Neural cell (in vitro differentiated cells): ENCODE data around the gene RGS16. TPM values are rescaled to one million over a fixed set of nuclear protein-coding genes. Genes with fewer than 3 reads are reported as not detected.

Experiments used
- H2AFZ ChIP-seq: fragments of 200-600, 300-800 bp; sonication (generic), shearing (Covaris generic); 2 replicates; pipeline ENCODE4 v1.6.0; 2014; ENCODE audit warnings: low read depth, mild to moderate bottlenecking, antibody characterized with exemption, low read length, moderate library complexity
- H3F3A ChIP-seq: fragments of 200-600 bp; shearing (Covaris generic); 2 replicates; pipeline ENCODE4 v1.6.1; 2016; ENCODE audit warnings: mild to moderate bottlenecking, moderate library complexity, mixed read lengths, antibody characterized with exemption, low read length; ENCODE audit not compliant: insufficient read depth, poor library complexity, severe bottlenecking
- H3K27ac ChIP-seq: fragments of 200-600, 300-800 bp; sonication (generic), shearing (Covaris generic); 2 replicates; pipeline ENCODE4 v1.5.1; 2014; ENCODE audit warnings: mild to moderate bottlenecking, low read length, moderate library complexity
- H3K27me3 ChIP-seq: fragments of 300-800, 200-600 bp; sonication (generic), shearing (Covaris generic); 2 replicates; pipeline ENCODE4 v1.6.0; 2014; ENCODE audit warnings: mild to moderate bottlenecking, low read depth, low read length, moderate library complexity; ENCODE audit not compliant: insufficient read depth
- H3K36me3 ChIP-seq: fragments of 300-800, 200-600 bp; sonication (generic), shearing (Covaris generic); 2 replicates; pipeline ENCODE4 v1.5.1; 2014; ENCODE audit warnings: mild to moderate bottlenecking, antibody characterized with exemption, low read length, moderate library complexity; ENCODE audit not compliant: insufficient read depth
- H3K4me2 ChIP-seq: fragments of 300-800, 200-600 bp; sonication (generic), shearing (Covaris generic); 2 replicates; pipeline ENCODE4 v1.6.0; 2014; ENCODE audit warnings: mild to moderate bottlenecking, low read length
- H3K4me3 ChIP-seq: fragments of 300-800, 200-600 bp; sonication (generic), shearing (Covaris generic); 2 replicates; pipeline ENCODE4 v1.5.1; 2014; ENCODE audit warnings: mild to moderate bottlenecking, low read length, moderate library complexity
- H3K79me2 ChIP-seq: fragments of 200-600 bp; shearing (Covaris generic); replicated peaks from 2 replicates; pipeline ENCODE4 v1.6.0; 2014; ENCODE audit warnings: mild to moderate bottlenecking, low read length, moderate library complexity; ENCODE audit not compliant: insufficient read depth
- H3K9ac ChIP-seq: fragments of 300-800, 200-600 bp; sonication (generic), shearing (Covaris generic); 2 replicates; pipeline ENCODE4 v1.6.1; 2016; ENCODE audit warnings: mild to moderate bottlenecking, low read length, mixed read lengths
- H3K9me2 ChIP-seq: fragments of 200-600 bp; shearing (Covaris generic); 2 replicates; pipeline ENCODE4 v1.6.1; 2016; ENCODE audit warnings: mild to moderate bottlenecking, low read length, mixed read lengths; ENCODE audit not compliant: insufficient read depth
- H3K9me3 ChIP-seq: fragments of 200-600, 300-800 bp; sonication (generic), shearing (Covaris generic); 2 replicates; pipeline ENCODE4 v1.6.1; 2016; ENCODE audit warnings: mild to moderate bottlenecking, mixed run types, low read length, moderate library complexity, mixed read lengths
- H4K20me1 ChIP-seq: fragments of 200-600 bp; shearing (Covaris generic); 2 replicates; pipeline ENCODE4 v1.6.1; 2016; ENCODE audit warnings: mild to moderate bottlenecking, mixed run types; ENCODE audit not compliant: insufficient read depth
- EP300 ChIP-seq: fragments of 450-650 bp; conservative IDR thresholded peaks from 2 replicates; pipeline ENCODE4 v1.6.1; 2014; ENCODE audit warnings: antibody characterized with exemption, mild to moderate bottlenecking, moderate library complexity; ENCODE audit not compliant: poor library complexity, severe bottlenecking
- EZH2 ChIP-seq: fragments of 200-600, 300-800 bp; shearing (Covaris generic), sonication (generic); IDR thresholded peaks from 2 replicates; pipeline ENCODE4 v1.6.1; 2014; ENCODE audit warnings: antibody characterized with exemption, low read length, borderline replicate concordance, mild to moderate bottlenecking; ENCODE audit not compliant: insufficient read depth, poor library complexity, severe bottlenecking
- MXI1 ChIP-seq: fragments of 450-650 bp; conservative IDR thresholded peaks from 2 replicates; pipeline ENCODE4 v1.6.1; 2014; ENCODE audit warnings: antibody characterized with exemption, mild to moderate bottlenecking; ENCODE audit not compliant: poor library complexity, severe bottlenecking
- POLR2AphosphoS5 ChIP-seq: IDR thresholded peaks from 2 replicates; pipeline ENCODE4 v1.6.1; 2012
- RAD21 ChIP-seq: fragments of 450-650 bp; conservative IDR thresholded peaks from 2 replicates; pipeline ENCODE4 v1.6.1; 2014; ENCODE audit warnings: antibody characterized with exemption, mild to moderate bottlenecking, moderate library complexity
- SMC3 ChIP-seq: fragments of 450-650 bp; conservative IDR thresholded peaks from 2 replicates; pipeline ENCODE4 v1.6.1; 2014; ENCODE audit warnings: antibody characterized with exemption, mild to moderate bottlenecking, moderate library complexity; ENCODE audit not compliant: poor library complexity
- TAF1 ChIP-seq: IDR thresholded peaks from 2 replicates; pipeline ENCODE4 v1.6.1; 2012; ENCODE audit warnings: low read depth
- polyA plus RNA-seq: library from polyadenylated mRNA; depleted of rRNA; stranded (reverse); fragments of >200 nt; gene quantifications from 2 replicates; pipeline ENCODE4 v1.2.3, GENCODE V29; 2014
- TF ChIP-seq, protein P1 (sequence below): fragments of 450-650 bp; IDR thresholded peaks from 2 replicates; pipeline ENCODE4 v1.5.1; 2014; ENCODE audit warnings: antibody characterized with exemption, mild to moderate bottlenecking, moderate library complexity; ENCODE audit not compliant: poor library complexity, severe bottlenecking
- TF ChIP-seq, protein P2 (sequence below): IDR thresholded peaks from 2 replicates; pipeline ENCODE4 v1.6.1; 2012; ENCODE audit warnings: borderline replicate concordance

Gene RGS16
- polyA plus RNA-seq, 1 donor from 2014 or later, result 1.1 TPM

DNA sequence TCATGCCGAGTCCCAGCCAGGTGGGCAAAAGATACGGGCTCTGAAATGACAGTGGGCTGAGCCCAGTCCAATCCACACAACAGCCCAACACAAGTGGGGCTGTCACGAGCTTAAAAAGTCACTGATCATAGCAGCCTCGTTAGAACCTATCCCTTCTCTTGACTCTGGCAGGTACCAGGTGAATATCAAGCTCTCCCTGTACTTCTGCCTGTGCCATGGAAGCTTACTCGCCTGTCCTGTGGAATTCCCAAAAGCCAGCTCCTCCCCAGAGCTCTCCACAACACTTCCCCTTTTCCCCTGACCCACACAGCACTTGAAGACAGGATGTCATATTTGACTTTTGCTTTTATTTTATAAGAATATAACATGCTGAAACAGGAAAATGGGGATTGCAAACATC lies 5.9 kb downstream of the RGS16 start:
- no peaks in the 10 kb centered on the region for H3K9me2 ChIP-seq
- no peak overlapping the region for H3K27ac ChIP-seq
- H3K4me2 ChIP-seq, result no peak overlapping the region
- no peaks in the 10 kb centered on the region for H3F3A ChIP-seq
- H3K27me3 ChIP-seq, result no peaks in the 10 kb centered on the region
- H4K20me1 ChIP-seq, result no peaks in the 10 kb centered on the region
- no peaks in the 10 kb centered on the region for H3K36me3 ChIP-seq
- no peak overlapping the region for H3K9ac ChIP-seq
- H2AFZ ChIP-seq, result no peak overlapping the region
- no peak overlapping the region for H3K4me3 ChIP-seq
- TF ChIP-seq, protein P1, sequence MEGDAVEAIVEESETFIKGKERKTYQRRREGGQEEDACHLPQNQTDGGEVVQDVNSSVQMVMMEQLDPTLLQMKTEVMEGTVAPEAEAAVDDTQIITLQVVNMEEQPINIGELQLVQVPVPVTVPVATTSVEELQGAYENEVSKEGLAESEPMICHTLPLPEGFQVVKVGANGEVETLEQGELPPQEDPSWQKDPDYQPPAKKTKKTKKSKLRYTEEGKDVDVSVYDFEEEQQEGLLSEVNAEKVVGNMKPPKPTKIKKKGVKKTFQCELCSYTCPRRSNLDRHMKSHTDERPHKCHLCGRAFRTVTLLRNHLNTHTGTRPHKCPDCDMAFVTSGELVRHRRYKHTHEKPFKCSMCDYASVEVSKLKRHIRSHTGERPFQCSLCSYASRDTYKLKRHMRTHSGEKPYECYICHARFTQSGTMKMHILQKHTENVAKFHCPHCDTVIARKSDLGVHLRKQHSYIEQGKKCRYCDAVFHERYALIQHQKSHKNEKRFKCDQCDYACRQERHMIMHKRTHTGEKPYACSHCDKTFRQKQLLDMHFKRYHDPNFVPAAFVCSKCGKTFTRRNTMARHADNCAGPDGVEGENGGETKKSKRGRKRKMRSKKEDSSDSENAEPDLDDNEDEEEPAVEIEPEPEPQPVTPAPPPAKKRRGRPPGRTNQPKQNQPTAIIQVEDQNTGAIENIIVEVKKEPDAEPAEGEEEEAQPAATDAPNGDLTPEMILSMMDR, result no peak
- TF ChIP-seq POLR2AphosphoS5, result no peak
- no peak for TF ChIP-seq EP300
- TF ChIP-seq, protein P2, sequence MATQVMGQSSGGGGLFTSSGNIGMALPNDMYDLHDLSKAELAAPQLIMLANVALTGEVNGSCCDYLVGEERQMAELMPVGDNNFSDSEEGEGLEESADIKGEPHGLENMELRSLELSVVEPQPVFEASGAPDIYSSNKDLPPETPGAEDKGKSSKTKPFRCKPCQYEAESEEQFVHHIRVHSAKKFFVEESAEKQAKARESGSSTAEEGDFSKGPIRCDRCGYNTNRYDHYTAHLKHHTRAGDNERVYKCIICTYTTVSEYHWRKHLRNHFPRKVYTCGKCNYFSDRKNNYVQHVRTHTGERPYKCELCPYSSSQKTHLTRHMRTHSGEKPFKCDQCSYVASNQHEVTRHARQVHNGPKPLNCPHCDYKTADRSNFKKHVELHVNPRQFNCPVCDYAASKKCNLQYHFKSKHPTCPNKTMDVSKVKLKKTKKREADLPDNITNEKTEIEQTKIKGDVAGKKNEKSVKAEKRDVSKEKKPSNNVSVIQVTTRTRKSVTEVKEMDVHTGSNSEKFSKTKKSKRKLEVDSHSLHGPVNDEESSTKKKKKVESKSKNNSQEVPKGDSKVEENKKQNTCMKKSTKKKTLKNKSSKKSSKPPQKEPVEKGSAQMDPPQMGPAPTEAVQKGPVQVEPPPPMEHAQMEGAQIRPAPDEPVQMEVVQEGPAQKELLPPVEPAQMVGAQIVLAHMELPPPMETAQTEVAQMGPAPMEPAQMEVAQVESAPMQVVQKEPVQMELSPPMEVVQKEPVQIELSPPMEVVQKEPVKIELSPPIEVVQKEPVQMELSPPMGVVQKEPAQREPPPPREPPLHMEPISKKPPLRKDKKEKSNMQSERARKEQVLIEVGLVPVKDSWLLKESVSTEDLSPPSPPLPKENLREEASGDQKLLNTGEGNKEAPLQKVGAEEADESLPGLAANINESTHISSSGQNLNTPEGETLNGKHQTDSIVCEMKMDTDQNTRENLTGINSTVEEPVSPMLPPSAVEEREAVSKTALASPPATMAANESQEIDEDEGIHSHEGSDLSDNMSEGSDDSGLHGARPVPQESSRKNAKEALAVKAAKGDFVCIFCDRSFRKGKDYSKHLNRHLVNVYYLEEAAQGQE, result no peak
- TF ChIP-seq EZH2, result no peak
- TF ChIP-seq MXI1, result no peak
- no peaks in the 10 kb centered on the region for H3K9me3 ChIP-seq
- H3K79me2 ChIP-seq, result no peaks in the 10 kb centered on the region

DNA sequence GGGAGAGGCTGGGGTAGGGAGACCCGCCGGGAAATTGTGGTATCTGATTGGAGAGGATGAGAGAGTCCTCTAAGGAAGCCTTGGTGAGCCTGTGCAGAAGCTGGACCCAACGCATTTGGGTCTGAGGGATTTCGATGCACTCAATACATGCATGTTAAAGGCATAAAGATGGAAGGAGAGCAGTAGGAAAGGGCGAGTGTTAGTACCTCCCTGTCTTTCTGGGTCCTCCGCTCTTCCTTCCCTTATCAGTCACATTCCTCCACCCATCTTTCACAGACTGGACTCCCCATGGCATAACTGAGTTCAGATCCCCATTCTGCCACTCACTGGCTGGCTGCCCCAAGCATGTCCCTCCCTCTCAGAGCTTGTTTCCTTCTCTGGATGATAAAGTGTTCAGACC lies 7.3 kb downstream of the RGS16 start:
- no peak overlapping the region for H3K4me3 ChIP-seq
- no peak overlapping the region for H3K27ac ChIP-seq
- no peaks in the 10 kb centered on the region for H3F3A ChIP-seq
- no peak overlapping the region for H3K4me2 ChIP-seq
- no peaks in the 10 kb centered on the region for H3K9me3 ChIP-seq
- TF ChIP-seq MXI1, result no peak
- no peak for TF ChIP-seq SMC3
- TF ChIP-seq TAF1, result no peak
- no peak for TF ChIP-seq EP300
- TF ChIP-seq, protein P1, result no peak
- no peak for TF ChIP-seq POLR2AphosphoS5
- TF ChIP-seq, protein P2, result no peak
- TF ChIP-seq RAD21, result no peak
- no peak for TF ChIP-seq EZH2
- H3K9me2 ChIP-seq, result no peaks in the 10 kb centered on the region
- no peak overlapping the region for H3K9ac ChIP-seq
- H3K27me3 ChIP-seq, result no peaks in the 10 kb centered on the region
- no peaks in the 10 kb centered on the region for H3K79me2 ChIP-seq
- H3K36me3 ChIP-seq, result no peaks in the 10 kb centered on the region
- no peak overlapping the region for H2AFZ ChIP-seq
- no peaks in the 10 kb centered on the region for H4K20me1 ChIP-seq
